Heart left ventricle (tissue), 16 donors: ENCODE data around the gene BRD3OS. TPM values are rescaled to one million over a fixed set of nuclear protein-coding genes. Genes with fewer than 3 reads are reported as not detected.

Experiments
- ATAC-seq, 4 donors: fragments of 200-7000 bp; cut with Tn5 transposase; one replicate each; pipeline ENCODE4 v1.9.1; 2020 to 2022; ENCODE audit warnings: moderate library complexity in 4 of 4, mild to moderate bottlenecking in 3 of 4, moderate number of reproducible peaks in 1 of 4
- DNase-seq, 5 donors: peaks; one replicate each; pipeline ENCODE4 v3.0.0-alpha.2; 2020
- H3K27ac ChIP-seq, 12 donors: fragments of 200-600 bp; sonication (generic) in 4 of 12; one replicate each; pipeline versions ENCODE4 v1.5.0 to v1.8.0; 2016 to 2022; ENCODE audit warnings: mild to moderate bottlenecking in 2 of 12
- H3K27me3 ChIP-seq, 9 donors: fragments of 200-600 bp; sonication (generic) in 2 of 9; one replicate each; pipeline versions ENCODE4 v1.5.1 to v1.8.0; 2016 to 2022; ENCODE audit warnings: mild to moderate bottlenecking in 3 of 9
- H3K36me3 ChIP-seq, 9 donors: fragments of 200-600 bp; sonication (generic) in 2 of 9; one replicate each; pipeline versions ENCODE4 v1.5.0 to v1.8.0; 2018 to 2022; ENCODE audit warnings: mild to moderate bottlenecking in 2 of 9
- H3K4me1 ChIP-seq, 12 donors: fragments of 200-600 bp; sonication (generic) in 4 of 12; one replicate each; pipeline versions ENCODE4 v1.5.0 to v1.8.0; 2016 to 2022; ENCODE audit warnings: mild to moderate bottlenecking in 3 of 12
- H3K4me3 ChIP-seq, 12 donors: fragments of 200-600 bp; sonication (generic) in 4 of 12; one replicate each; pipeline versions ENCODE4 v1.5.0 to v1.8.0; 2017 to 2022; ENCODE audit warnings: mild to moderate bottlenecking in 9 of 12, moderate library complexity in 4 of 12
- H3K9me3 ChIP-seq, 12 donors: fragments of 200-600 bp; sonication (generic) in 4 of 12; one replicate each; pipeline versions ENCODE4 v1.5.0 to v1.8.0; 2016 to 2022; ENCODE audit warnings: mild to moderate bottlenecking in 1 of 12
- POLR2A ChIP-seq, 2 donors: fragments of 450-650 bp; IDR thresholded peaks; one replicate each; pipeline ENCODE4 v1.6.1; 2017; ENCODE audit warnings: antibody characterized with exemption in 2 of 2, mild to moderate bottlenecking in 2 of 2, moderate library complexity in 2 of 2
- WGBS, 4 donors: extraction: QIAGEN DNeasy Blood & Tissue Kit in 2 of 4; methylation state at CpG; one replicate each; pipeline versions ENCODE4 v1.1.5 to v1.1.7; 2013 to 2018; 5-methylcytosine and 5-hydroxymethylcytosine counted together
- intact Hi-C, 10 donors: fragments of 100-400 bp; cut with DNase I; formaldehyde crosslinking; loops; one replicate each; pipeline versions ENCODE4 v1.11.1 to v1.14.2; 2022
- polyA plus RNA-seq, 2 donors: library from polyadenylated mRNA; stranded (reverse); fragments of 200-250 nt; gene quantifications; one replicate each; pipeline ENCODE4 v1.2.3, GENCODE V29; 2013
- total RNA-seq, 9 donors: library from RNA; depleted of rRNA in 2 of 9; stranded (reverse); fragments of >200 nt in 2 of 9; fragmentation: NEBNext Ultra II Directional in 3 of 9; extraction: Animal tissue kit (Norgen Biotek cat#: 25700) in 3 of 9; gene quantifications; one replicate each; pipeline versions ENCODE4 v1.1.0 to v1.2.4, GENCODE V29; 2016 to 2023
- TF ChIP-seq, protein P1 (sequence below), 12 donors: fragments of 200-600 bp; sonication (generic) in 4 of 12; IDR thresholded peaks; one replicate each; pipeline versions ENCODE4 v1.5.0 to v1.8.0; 2018 to 2022; ENCODE audit warnings: antibody characterized with exemption in 12 of 12, mild to moderate bottlenecking in 5 of 12
- donor health status: ischemic (EF 13 %, LVEDD 7.1; RV severe dilation, severe dysfunction).
- donor health status: healthy with polysubstance abuse.
- donor health status: DM: no; HTN: yes; CAD: no.
- donor health status: DM: no; HTN: no; CAD: no.
- donor health status: ischemic (EF 25% LVEDD 6.9; RV normal size, moderate dysfunction).
- donor health status: ischemic (EF 25% LVEDD 5.7; RV mildly dilated, moderate dysfunction).
- donor health status: healthy.
- donor health status: DM: yes; HTN: yes; CAD: no.
- donor health status: ischemic (EF 35%, LVEDD 5.7; RV mildly dilated, moderate dysfunction).
- donor health status: nonischemic (EF 11% LVEDD 7.7; RV severe dilation, severe dysfunction).
- donor health status: DM: yes; HTN: yes; CAD: no.
- donor health status: PGD.
- donor health status: ischemic (EF 29% LVEDD 5.4; RV normal size, mild dysfunction).
- donor health status: nonischemic (EF 23%, LVEDD 6.1; RV moderate dilation, normal function).

The BRD3OS gene
- total and polyA plus RNA-seq, 11 donors = 1.8 to 13.8 (median 8.9) TPM

GRCh38 chr9:134063571-134064450 lies 38.5 kb downstream of the BRD3OS start:
- no peak overlapping the region for H3K4me3 ChIP-seq
- H3K27ac ChIP-seq = no peak overlapping the region
- no peaks in the 10 kb centered on the region for H3K9me3 ChIP-seq
- DNase-seq = peak in 1 of 5 donors; percentile 14
- no peak for ATAC-seq
- peaks cover 0 to 84% (median 62%) of the 10 kb centered on the region in 12 donors for H3K4me1 ChIP-seq
- WGBS, 4 donors = 90 to 92% (median 92%) methylated on average over 28 to 29 of the region's 29 CpGs
- no peaks in the 10 kb centered on the region for H3K27me3 ChIP-seq
- intact Hi-C loops = loop anchor here in 2 of 10 donors (5.0 to 10.0 kb wide), 2 partner anchors 37 to 71 kb away; partner anchors contain the start of genes BRD3OS (in 1 of the 2) and WDR5 (in 1 of the 2)
- TF ChIP-seq POLR2A (IDR thresholded peaks at IDR 0.05) = no peak
- TF ChIP-seq, protein P1, sequence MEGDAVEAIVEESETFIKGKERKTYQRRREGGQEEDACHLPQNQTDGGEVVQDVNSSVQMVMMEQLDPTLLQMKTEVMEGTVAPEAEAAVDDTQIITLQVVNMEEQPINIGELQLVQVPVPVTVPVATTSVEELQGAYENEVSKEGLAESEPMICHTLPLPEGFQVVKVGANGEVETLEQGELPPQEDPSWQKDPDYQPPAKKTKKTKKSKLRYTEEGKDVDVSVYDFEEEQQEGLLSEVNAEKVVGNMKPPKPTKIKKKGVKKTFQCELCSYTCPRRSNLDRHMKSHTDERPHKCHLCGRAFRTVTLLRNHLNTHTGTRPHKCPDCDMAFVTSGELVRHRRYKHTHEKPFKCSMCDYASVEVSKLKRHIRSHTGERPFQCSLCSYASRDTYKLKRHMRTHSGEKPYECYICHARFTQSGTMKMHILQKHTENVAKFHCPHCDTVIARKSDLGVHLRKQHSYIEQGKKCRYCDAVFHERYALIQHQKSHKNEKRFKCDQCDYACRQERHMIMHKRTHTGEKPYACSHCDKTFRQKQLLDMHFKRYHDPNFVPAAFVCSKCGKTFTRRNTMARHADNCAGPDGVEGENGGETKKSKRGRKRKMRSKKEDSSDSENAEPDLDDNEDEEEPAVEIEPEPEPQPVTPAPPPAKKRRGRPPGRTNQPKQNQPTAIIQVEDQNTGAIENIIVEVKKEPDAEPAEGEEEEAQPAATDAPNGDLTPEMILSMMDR (IDR thresholded peaks at IDR 0.05) = no peak
- no peaks in the 10 kb centered on the region for H3K36me3 ChIP-seq

DNA sequence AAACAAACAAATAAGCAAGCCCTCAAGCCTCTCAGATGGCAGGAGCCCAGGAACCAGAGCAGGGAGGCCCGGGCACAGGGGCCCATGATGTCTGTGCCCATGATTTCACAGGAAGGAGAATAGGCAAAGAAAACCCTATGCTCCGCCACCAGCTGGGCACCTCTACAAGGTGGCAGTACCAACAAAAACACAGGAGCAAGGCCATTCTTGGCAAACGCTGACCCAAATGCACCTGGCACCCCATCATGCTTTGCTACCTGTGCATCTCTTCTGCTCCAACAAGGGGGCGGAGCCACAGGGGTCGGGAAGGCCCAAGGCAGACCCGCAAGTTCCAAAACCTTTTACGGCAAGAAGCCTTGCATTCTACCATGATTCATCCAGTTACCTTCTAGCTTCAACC lies 39.4 kb downstream of the BRD3OS start:
- ATAC-seq (no peak), DNase-seq (no peak)
- no peak overlapping the region for H3K4me3 ChIP-seq
- intact Hi-C loops = loop anchor here in 8 of 10 donors (5.0 to 10.0 kb wide), 5 partner anchors 37 to 263 kb away; partner anchors contain the start of genes BRD3OS (in 5 of the 8), WDR5 (in 2 of the 8) and RXRA (in 1 of the 8)
- H3K36me3 ChIP-seq = no peaks in the 10 kb centered on the region
- no peak for TF ChIP-seq POLR2A (IDR thresholded peaks at IDR 0.05)
- TF ChIP-seq, protein P1 (IDR thresholded peaks at IDR 0.05) = no peak
- H3K27ac ChIP-seq = peak overlapping the region in 1 of 12 donors; percentile 84
- H3K27me3 ChIP-seq = no peaks in the 10 kb centered on the region
- WGBS, 4 donors = 92 to 94% (median 92%) methylated on average over 3 to 7 of the region's 7 CpGs
- peaks cover 0 to 78% (median 58%) of the 10 kb centered on the region in 12 donors for H3K4me1 ChIP-seq
- H3K9me3 ChIP-seq = no peaks in the 10 kb centered on the region

DNA sequence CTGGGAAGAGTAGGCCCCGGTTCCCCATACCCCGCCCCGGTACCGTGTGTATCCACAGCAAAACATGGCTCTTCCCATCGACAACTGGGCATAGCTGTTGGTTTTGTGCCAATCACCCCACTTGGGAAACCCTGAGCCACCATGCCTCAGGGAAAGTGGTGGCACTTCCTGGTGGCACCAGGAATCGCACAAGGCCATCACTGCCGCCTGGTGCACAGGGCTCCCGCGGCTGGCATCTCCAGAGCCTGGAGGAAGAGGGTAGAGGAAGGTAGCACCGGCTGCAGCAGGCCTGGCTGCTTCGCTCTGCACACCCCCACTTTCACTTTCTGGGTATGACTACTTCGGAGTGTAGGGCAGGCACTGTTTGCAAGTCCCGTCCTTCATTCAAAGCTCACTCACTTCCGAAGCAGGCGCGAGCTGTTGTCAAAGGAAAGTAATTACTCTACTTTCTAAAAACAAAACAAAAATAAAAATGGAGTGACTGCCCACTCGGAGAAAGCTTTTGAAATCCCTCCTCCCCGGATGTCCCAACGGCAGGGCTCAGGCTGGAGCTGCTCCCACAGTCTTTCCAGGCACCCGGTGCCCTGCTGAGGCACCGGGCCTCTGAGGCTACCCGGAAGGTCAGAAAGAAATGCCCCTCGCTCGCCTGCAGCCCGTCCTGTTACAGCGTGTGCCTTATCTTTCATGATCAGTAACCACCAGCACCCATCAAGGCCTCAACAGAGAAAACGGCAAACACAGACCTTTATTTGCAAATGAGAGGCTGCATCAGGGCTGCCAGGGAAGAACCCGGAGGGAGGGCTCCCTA lies 40.5 kb downstream of the BRD3OS start:
- peaks cover 0 to under 1% (median 0%) of the 10 kb centered on the region in 9 donors for H3K27me3 ChIP-seq
- peak in 2 of 5 donors; percentile 49 to 68 for DNase-seq
- peak overlapping the region in 11 of 12 donors; percentile 12 to 84 (median 68) for H3K27ac ChIP-seq
- no peaks in the 10 kb centered on the region for H3K36me3 ChIP-seq
- H3K4me3 ChIP-seq = peak overlapping the region; percentile 54 to 100 (median 74)
- intact Hi-C loops = loop anchor here in 8 of 10 donors (2.0 to 10.0 kb wide), 6 partner anchors 39 to 261 kb away; partner anchors contain the start of genes BRD3OS (in 5 of the 8), WDR5 (in 2 of the 8) and RXRA (in 1 of the 8)
- no peak for TF ChIP-seq POLR2A (IDR thresholded peaks at IDR 0.05)
- TF ChIP-seq, protein P1 (IDR thresholded peaks at IDR 0.05) = no peak
- no peaks in the 10 kb centered on the region for H3K9me3 ChIP-seq
- ATAC-seq = peak in 1 of 4 donors; percentile 32
- 19 to 28% (median 24%) methylated on average over 23 to 28 of the region's 28 CpGs for WGBS, 4 donors
- H3K4me1 ChIP-seq = peaks cover 0 to 68% (median 54%) of the 10 kb centered on the region in 12 donors
